HG02623 (cell line): ENCODE data around the gene PRR29.
"Not testable (repeated sequence)": the region's sequence is repeated elsewhere in the genome, so short reads cannot be mapped to it uniquely, and the experiment has no call there.

Source experiments
- ATAC-seq: cut with Tn5 transposase; IDR thresholded peaks from one replicate; pipeline ENCODE4 v1.9.1; 2021; ENCODE audit warnings: moderate library complexity; ENCODE audit not compliant: unreplicated experiment

Gene PRR29

GRCh38 chr17:63974594-63975192 is 23.5 kb upstream of the PRR29 start:
- ATAC-seq: no peak

GRCh38 chr17:63975541-63976092 is 22.5 kb upstream of the PRR29 start:
- no peak for ATAC-seq

- ATAC-seq: no peak
Observed at GRCh38 chr17:63976702-63977101, 21.4 kb upstream of the PRR29 start.

- no peak for ATAC-seq
Observed at GRCh38 chr17:63978272-63979200, 19.6 kb upstream of the PRR29 start.

- not testable (repeated sequence) for ATAC-seq
Observed at GRCh38 chr17:63982641-63983040, 15.5 kb upstream of the PRR29 start.

- no peak for ATAC-seq
Observed at GRCh38 chr17:63983320-63983719, 14.8 kb upstream of the PRR29 start.

GRCh38 chr17:63984236-63984635 is 13.9 kb upstream of the PRR29 start:
- no peak for ATAC-seq

- no peak for ATAC-seq
Observed at GRCh38 chr17:63984651-63985386, 13.3 kb upstream of the PRR29 start.

GRCh38 chr17:63985387-63986140 is 12.6 kb upstream of the PRR29 start:
- ATAC-seq: no peak

- no peak for ATAC-seq
Observed at GRCh38 chr17:63986821-63987220, 11.3 kb upstream of the PRR29 start.

GRCh38 chr17:63987221-63988126 is 10.7 kb upstream of the PRR29 start:
- no peak for ATAC-seq

- ATAC-seq: no peak
Observed at GRCh38 chr17:63988127-63988478, 10.0 kb upstream of the PRR29 start.

GRCh38 chr17:63988741-63989621 is 9.2 kb upstream of the PRR29 start:
- no peak for ATAC-seq

GRCh38 chr17:63989622-63990345 is 8.4 kb upstream of the PRR29 start:
- no peak for ATAC-seq

- ATAC-seq: no peak
Observed at GRCh38 chr17:63991611-63992010, 6.5 kb upstream of the PRR29 start.

- ATAC-seq: no peak
Observed at GRCh38 chr17:63993368-63993985, 4.7 kb upstream of the PRR29 start.

- no peak for ATAC-seq
Observed at GRCh38 chr17:63995626-63996025, 2.5 kb upstream of the PRR29 start.
